B cell (primary cell): ENCODE measurements around the gene TFDP1. TPM values are rescaled to one million over a fixed set of nuclear protein-coding genes. Genes with fewer than 3 reads are reported as not detected.

Experiments
- ATAC-seq: fragments of 200-7000 bp; cut with Tn5 transposase; one replicate; pipeline ENCODE4 v1.10.0; 2021; ENCODE audit warnings: low read depth, mild to moderate bottlenecking, moderate number of reproducible peaks, moderate library complexity
- CTCF ChIA-PET: fragments of 350-600 bp; sonication (Branson Sonifier 250); formaldehyde crosslinking; loops from one replicate; lab custom pipeline; 2021; ENCODE audit warnings: antibody characterized with exemption, inconsistent platforms; lab: Charles Lee
- POLR2A ChIA-PET: fragments of 350-600 bp; sonication (Branson Sonifier 250); formaldehyde crosslinking; loops from one replicate; lab custom pipeline; 2021; ENCODE audit warnings: antibody characterized with exemption; lab: Charles Lee
- DNase-seq: peaks from one replicate; pipeline ENCODE4 v3.0.0; 2013
- H2AFZ ChIP-seq: 2 replicates; pipeline ENCODE4 v1.6.1; 2012; ENCODE audit warnings: mild to moderate bottlenecking, low read depth, low read length; ENCODE audit not compliant: insufficient read depth, poor library complexity, severe bottlenecking
- H3K27ac ChIP-seq, 2 donors: 1 replicate in 1 of 2; 2 replicates in 1 of 2; pipeline ENCODE4 v1.5.1; 2012 to 2013; ENCODE audit warnings: low read length in 2 of 2, mild to moderate bottlenecking in 2 of 2, moderate library complexity in 1 of 2
- H3K27me3 ChIP-seq, 4 experiments: fragments of 200-600 bp in 1 of 4; sonication (generic) in 1 of 4; replicated peaks in 1 of 4; 1 replicate in 2 of 4; 2 replicates in 2 of 4; pipeline versions ENCODE4 v1.6.1 to v1.7.0; 2013 to 2016; ENCODE audit warnings: low read length in 3 of 4, mild to moderate bottlenecking in 2 of 4, mixed read lengths in 1 of 4, moderate library complexity in 1 of 4; ENCODE audit not compliant: insufficient read depth in 4 of 4, control insufficient read depth in 3 of 4; ENCODE audit errors: control extremely low read depth in 1 of 4
- H3K36me3 ChIP-seq, 2 experiments: replicated peaks in 1 of 2; 1 replicate in 1 of 2; 2 replicates in 1 of 2; pipeline versions ENCODE4 v1.6.1 to v1.7.1; 2013; ENCODE audit warnings: low read length in 1 of 2; ENCODE audit not compliant: insufficient read depth in 2 of 2, control insufficient read depth in 1 of 2; ENCODE audit errors: control extremely low read depth in 1 of 2, extremely low read depth in 1 of 2
- H3K4me1 ChIP-seq, 2 donors: fragments of 200-600 bp in 1 of 2; sonication (generic) in 1 of 2; 1 replicate in 1 of 2; 2 replicates in 1 of 2; pipeline versions ENCODE4 v1.5.1 to v1.6.1; 2013 to 2017; ENCODE audit warnings: low read length in 2 of 2; ENCODE audit not compliant: control insufficient read depth in 2 of 2, insufficient read depth in 2 of 2
- H3K4me2 ChIP-seq: replicated peaks from 2 replicates; pipeline ENCODE3; 2012; ENCODE audit warnings: mild to moderate bottlenecking, low read depth, low read length; ENCODE audit not compliant: poor library complexity, severe bottlenecking
- H3K4me3 ChIP-seq, 5 experiments: fragments of 200-600 bp in 1 of 5; sonication (generic) in 1 of 5; 1 replicate in 3 of 5; 2 replicates in 2 of 5; pipeline versions ENCODE4 v1.5.1 to v1.7.0; 2011 to 2016; ENCODE audit warnings: low read length in 4 of 5, mild to moderate bottlenecking in 4 of 5, low read depth in 2 of 5, control low read depth in 1 of 5, moderate library complexity in 1 of 5; ENCODE audit not compliant: insufficient read depth in 1 of 5; ENCODE audit errors: control extremely low read depth in 1 of 5, extremely low read depth in 1 of 5
- H3K79me2 ChIP-seq: fragments of 200-600 bp; sonication (generic); one replicate; pipeline ENCODE4 v1.6.0; 2016; ENCODE audit warnings: low read length; ENCODE audit not compliant: control insufficient read depth, insufficient read depth
- H3K9ac ChIP-seq: fragments of 200-600 bp; sonication (generic); 2 replicates; pipeline ENCODE4 v1.6.1; 2017; ENCODE audit warnings: mild to moderate bottlenecking, low read length, moderate library complexity
- H3K9me3 ChIP-seq, 3 donors: one replicate each; pipeline versions ENCODE4 v1.6.1 to v1.7.1; 2013; ENCODE audit warnings: low read length in 2 of 3; ENCODE audit not compliant: control insufficient read depth in 2 of 3, insufficient read depth in 1 of 3; ENCODE audit errors: control extremely low read depth in 1 of 3
- H4K20me1 ChIP-seq: 2 replicates; pipeline ENCODE4 v1.6.0; 2012; ENCODE audit warnings: mild to moderate bottlenecking, low read length; ENCODE audit not compliant: insufficient read depth, control insufficient read depth, poor library complexity, severe bottlenecking
- H3K27ac Mint-ChIP-seq: one replicate; pipeline ENCODE4 v1.8.0; 2021; ENCODE audit warnings: mixed read lengths
- H3K27me3 Mint-ChIP-seq: one replicate; pipeline ENCODE4 v1.8.0; 2021; ENCODE audit warnings: mixed read lengths
- H3K4me1 Mint-ChIP-seq: one replicate; pipeline ENCODE4 v1.8.0; 2021; ENCODE audit warnings: mixed read lengths
- H3K4me3 Mint-ChIP-seq: one replicate; pipeline ENCODE4 v1.8.0; 2021; ENCODE audit warnings: mixed read lengths
- H3K9me3 Mint-ChIP-seq: one replicate; pipeline ENCODE4 v1.8.0; 2022; ENCODE audit warnings: mixed read lengths; ENCODE audit not compliant: insufficient read depth
- EZH2 ChIP-seq: IDR thresholded peaks from 2 replicates; pipeline ENCODE4 v1.6.1; 2012; ENCODE audit warnings: borderline replicate concordance, low read depth, mild to moderate bottlenecking, moderate library complexity, low read length; ENCODE audit not compliant: insufficient read depth, poor library complexity, severe bottlenecking
- WGBS: methylation state at CpG from one replicate; pipeline ENCODE4 v1.1.5; 2013; ENCODE audit warnings: missing lambda C conversion rate; ENCODE audit not compliant: insufficient coverage; 5-methylcytosine and 5-hydroxymethylcytosine counted together
- intact Hi-C: fragments of 100-400 bp; cut with micrococcal nuclease; formaldehyde crosslinking; loops from one replicate; pipeline ENCODE4 v1.10.0; 2022
- polyA plus RNA-seq: library from polyadenylated mRNA; depleted of rRNA; stranded (reverse); fragments of >200 nt; gene quantifications from 2 replicates; pipeline ENCODE4 v1.2.3, GENCODE V29; 2012
- total RNA-seq, 2 donors: library from RNA; stranded (reverse); fragments of 120-200 nt in 1 of 2; gene quantifications; 1 replicate in 1 of 2; 2 replicates in 1 of 2; pipeline versions ENCODE4 v1.2.3 to v1.2.4, GENCODE V29; 2013 to 2022
- TF ChIP-seq, protein P1 (sequence below): fragments of 200-600 bp; IDR thresholded peaks from one replicate; pipeline ENCODE4 v1.8.0; 2022; ENCODE audit warnings: antibody characterized with exemption, mild to moderate bottlenecking

The TFDP1 gene
- total and polyA plus RNA-seq, 2 donors (not counting 1 experiment from before 2014, with no cell fraction given) = 19.1 to 31.1 TPM

DNA sequence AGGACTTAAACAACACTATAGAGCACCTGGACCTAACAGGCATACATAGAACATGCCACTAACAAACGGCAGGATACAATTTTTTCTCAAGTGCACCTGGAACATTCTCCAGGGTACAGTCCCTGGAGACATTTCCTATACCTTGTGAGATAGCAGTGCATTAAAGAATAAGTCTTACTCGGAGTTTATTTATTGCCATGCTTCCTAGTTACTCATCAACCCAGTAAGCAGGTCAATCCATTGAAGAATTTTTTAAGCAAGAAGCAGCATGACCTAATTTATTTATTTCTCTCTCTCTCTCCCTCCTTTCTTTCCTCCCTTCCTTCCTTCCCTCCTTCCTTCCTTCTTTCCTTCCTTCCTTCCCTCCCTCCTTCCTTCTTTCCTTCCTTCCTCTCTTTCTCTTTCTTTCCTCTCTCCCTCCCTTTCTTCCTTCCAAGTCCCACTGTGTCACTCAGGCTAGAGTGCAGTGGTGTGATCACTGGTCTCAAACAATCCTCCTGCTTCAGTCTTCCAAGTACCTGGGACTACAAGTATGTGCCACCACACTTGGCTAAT is 6.6 kb upstream of the TFDP1 start:
- Histone ChIP-seq H3K9ac (no peak overlapping the region), H3K4me1 (no peaks in the 10 kb centered on the region), H2AFZ (no peak overlapping the region), H3K9me3 (peaks cover 0 to 8% (median 3%) of the 10 kb centered on the region in 3 donors), H3K79me2 (no peaks in the 10 kb centered on the region), H4K20me1 (no peaks in the 10 kb centered on the region), H3K4me3 (no peak overlapping the region), H3K36me3 (no peaks in the 10 kb centered on the region), H3K27me3 (no peaks in the 10 kb centered on the region), H3K4me2 (no peak overlapping the region), H3K27ac (no peak overlapping the region)
- ChIA-PET POLR2A (no interaction called here), CTCF (no interaction called here)
- WGBS = 76% methylated on average over 2 of the region's 2 CpGs
- Mint-ChIP-seq H3K27me3 (peaks cover 3% of the 10 kb centered on the region), H3K27ac (no peak overlapping the region), H3K4me3 (no peak overlapping the region), H3K9me3 (peaks cover 13% of the 10 kb centered on the region), H3K4me1 (no peaks in the 10 kb centered on the region)
- no peak for ATAC-seq
- DNase-seq = no peak
- intact Hi-C loops = no loop called here
- no peak for TF ChIP-seq EZH2
- TF ChIP-seq, protein P1, sequence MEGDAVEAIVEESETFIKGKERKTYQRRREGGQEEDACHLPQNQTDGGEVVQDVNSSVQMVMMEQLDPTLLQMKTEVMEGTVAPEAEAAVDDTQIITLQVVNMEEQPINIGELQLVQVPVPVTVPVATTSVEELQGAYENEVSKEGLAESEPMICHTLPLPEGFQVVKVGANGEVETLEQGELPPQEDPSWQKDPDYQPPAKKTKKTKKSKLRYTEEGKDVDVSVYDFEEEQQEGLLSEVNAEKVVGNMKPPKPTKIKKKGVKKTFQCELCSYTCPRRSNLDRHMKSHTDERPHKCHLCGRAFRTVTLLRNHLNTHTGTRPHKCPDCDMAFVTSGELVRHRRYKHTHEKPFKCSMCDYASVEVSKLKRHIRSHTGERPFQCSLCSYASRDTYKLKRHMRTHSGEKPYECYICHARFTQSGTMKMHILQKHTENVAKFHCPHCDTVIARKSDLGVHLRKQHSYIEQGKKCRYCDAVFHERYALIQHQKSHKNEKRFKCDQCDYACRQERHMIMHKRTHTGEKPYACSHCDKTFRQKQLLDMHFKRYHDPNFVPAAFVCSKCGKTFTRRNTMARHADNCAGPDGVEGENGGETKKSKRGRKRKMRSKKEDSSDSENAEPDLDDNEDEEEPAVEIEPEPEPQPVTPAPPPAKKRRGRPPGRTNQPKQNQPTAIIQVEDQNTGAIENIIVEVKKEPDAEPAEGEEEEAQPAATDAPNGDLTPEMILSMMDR = no peak

- Histone ChIP-seq H3K79me2 (no peaks in the 10 kb centered on the region), H3K27ac (no peak overlapping the region), H3K36me3 (no peaks in the 10 kb centered on the region), H3K4me2 (no peak overlapping the region), H3K9ac (no peak overlapping the region), H3K9me3 (peaks cover 3 to 8% (median 4%) of the 10 kb centered on the region in 3 donors), H2AFZ (no peak overlapping the region), H4K20me1 (no peaks in the 10 kb centered on the region), H3K27me3 (no peaks in the 10 kb centered on the region), H3K4me3 (no peak overlapping the region), H3K4me1 (peaks cover 0 to 3% of the 10 kb centered on the region in 2 donors)
- TF ChIP-seq EZH2 = no peak
- TF ChIP-seq, protein P1 = no peak
- H3K27ac Mint-ChIP-seq = no peak overlapping the region
- 91% methylated on average over 6 of the region's 8 CpGs for WGBS
- DNase-seq (no peak), ATAC-seq (no peak)
- CTCF ChIA-PET = no interaction called here
- H3K4me3 Mint-ChIP-seq = no peak overlapping the region
- POLR2A ChIA-PET = no interaction called here
- intact Hi-C loops = no loop called here
- H3K27me3 Mint-ChIP-seq = peaks cover 3% of the 10 kb centered on the region
- H3K4me1 Mint-ChIP-seq = peaks cover 4% of the 10 kb centered on the region
- peaks cover 10% of the 10 kb centered on the region for H3K9me3 Mint-ChIP-seq
Observed at GRCh38 chr13:113579686-113580085, 4.9 kb upstream of the TFDP1 start.
